Liver (tissue), 9 donors: Measurements from ENCODE around the gene ANAPC13. TPM values are rescaled to one million over a fixed set of nuclear protein-coding genes. Genes with fewer than 3 reads are reported as not detected.

Source experiments
- DNase-seq: peaks from one replicate; pipeline ENCODE4 v3.0.0-alpha.2; 2017; ENCODE audit warnings: low spot score
- H3K27ac ChIP-seq, 2 donors: one replicate each; pipeline ENCODE4 v1.7.0; 2013; ENCODE audit warnings: inconsistent platforms in 2 of 2, low read length in 2 of 2, control low read depth in 1 of 2, low read depth in 1 of 2, mild to moderate bottlenecking in 1 of 2
- H3K27me3 ChIP-seq, 4 donors: one replicate each; pipeline versions ENCODE4 v1.6.1 to v1.7.0; 2013; ENCODE audit warnings: low read length in 3 of 4, inconsistent platforms in 1 of 4, mild to moderate bottlenecking in 1 of 4, moderate library complexity in 1 of 4; ENCODE audit not compliant: control insufficient read depth in 4 of 4, insufficient read depth in 4 of 4
- H3K36me3 ChIP-seq, 4 donors: one replicate each; pipeline versions ENCODE4 v1.6.1 to v1.7.0; 2013; ENCODE audit warnings: low read length in 3 of 4, mild to moderate bottlenecking in 3 of 4, low read depth in 1 of 4, moderate library complexity in 1 of 4; ENCODE audit not compliant: control insufficient read depth in 4 of 4, insufficient read depth in 3 of 4
- H3K4me1 ChIP-seq, 4 donors: one replicate each; pipeline versions ENCODE4 v1.6.1 to v1.7.0; 2013; ENCODE audit warnings: low read length in 3 of 4, mild to moderate bottlenecking in 3 of 4, moderate library complexity in 1 of 4; ENCODE audit not compliant: control insufficient read depth in 4 of 4, insufficient read depth in 4 of 4
- H3K4me3 ChIP-seq, 3 donors: one replicate each; pipeline versions ENCODE4 v1.6.1 to v1.7.0; 2013; ENCODE audit warnings: low read length in 3 of 3, control low read depth in 1 of 3, low read depth in 1 of 3, mild to moderate bottlenecking in 1 of 3
- H3K9ac ChIP-seq, 2 donors: one replicate each; pipeline ENCODE4 v1.7.0; 2013; ENCODE audit warnings: low read length in 2 of 2, mild to moderate bottlenecking in 2 of 2, moderate library complexity in 2 of 2, control low read depth in 1 of 2, low read depth in 1 of 2
- H3K9me3 ChIP-seq, 4 donors: one replicate each; pipeline versions ENCODE4 v1.6.1 to v1.7.0; 2013; ENCODE audit warnings: low read length in 3 of 4; ENCODE audit not compliant: control insufficient read depth in 4 of 4
- ATF3 ChIP-seq: IDR thresholded peaks from 2 replicates; pipeline ENCODE4 v1.6.1; 2016; ENCODE audit warnings: antibody characterized with exemption
- CTCF ChIP-seq: fragments of 150-350 bp; IDR thresholded peaks from 2 replicates; pipeline ENCODE4 v1.5.1; 2017; ENCODE audit warnings: improper control_type of control experiment, low read depth, low read length; ENCODE audit not compliant: missing input control
- EGR1 ChIP-seq, 2 donors: IDR thresholded peaks; 2 replicates each; pipeline ENCODE4 v1.6.1; 2016 to 2018; ENCODE audit warnings: antibody characterized with exemption in 2 of 2, low read depth in 2 of 2
- FOXA1 ChIP-seq: IDR thresholded peaks from 2 replicates; pipeline ENCODE4 v1.6.1; 2016; ENCODE audit warnings: antibody characterized with exemption
- FOXA2 ChIP-seq: IDR thresholded peaks from 2 replicates; pipeline ENCODE4 v1.6.1; 2016; ENCODE audit warnings: antibody characterized with exemption
- GABPA ChIP-seq, 2 donors: IDR thresholded peaks in 1 of 2; conservative IDR thresholded peaks in 1 of 2; 2 replicates each; pipeline ENCODE4 v1.6.1; 2016; ENCODE audit warnings: antibody characterized with exemption in 2 of 2, mild to moderate bottlenecking in 1 of 2, moderate library complexity in 1 of 2
- HNF4A ChIP-seq, 2 donors: conservative IDR thresholded peaks; 2 replicates each; pipeline ENCODE4 v1.6.1; 2016; ENCODE audit warnings: antibody characterized with exemption in 2 of 2, mild to moderate bottlenecking in 2 of 2
- HNF4G ChIP-seq: IDR thresholded peaks from 2 replicates; pipeline ENCODE4 v1.6.1; 2016; ENCODE audit warnings: antibody characterized with exemption
- JUND ChIP-seq, 2 donors: IDR thresholded peaks; 2 replicates each; pipeline ENCODE4 v1.6.1; 2016; ENCODE audit warnings: antibody characterized with exemption in 2 of 2
- MAX ChIP-seq: IDR thresholded peaks from 2 replicates; pipeline ENCODE4 v1.6.1; 2016; ENCODE audit warnings: antibody characterized with exemption
- NR2F2 ChIP-seq: IDR thresholded peaks from 2 replicates; pipeline ENCODE4 v1.6.1; 2016; ENCODE audit warnings: antibody characterized with exemption
- RAD21 ChIP-seq, 2 donors: IDR thresholded peaks; 2 replicates each; pipeline ENCODE4 v1.6.1; 2016; ENCODE audit warnings: antibody characterized with exemption in 2 of 2, mild to moderate bottlenecking in 2 of 2
- REST ChIP-seq: IDR thresholded peaks from 2 replicates; pipeline ENCODE4 v1.6.1; 2016; ENCODE audit warnings: antibody characterized with exemption, mild to moderate bottlenecking
- RXRA ChIP-seq, 2 donors: IDR thresholded peaks; 2 replicates each; pipeline ENCODE4 v1.6.1; 2017 to 2018; ENCODE audit warnings: antibody characterized with exemption in 2 of 2, mild to moderate bottlenecking in 1 of 2
- SP1 ChIP-seq: IDR thresholded peaks from 2 replicates; pipeline ENCODE4 v1.6.1; 2018; ENCODE audit warnings: antibody characterized with exemption, mild to moderate bottlenecking
- TAF1 ChIP-seq: conservative IDR thresholded peaks from 2 replicates; pipeline ENCODE4 v1.6.1; 2016; ENCODE audit warnings: antibody characterized with exemption, mild to moderate bottlenecking
- YY1 ChIP-seq: IDR thresholded peaks from 2 replicates; pipeline ENCODE4 v1.6.1; 2016; ENCODE audit warnings: antibody characterized with exemption, mild to moderate bottlenecking
- ZBTB33 ChIP-seq: IDR thresholded peaks from 2 replicates; pipeline ENCODE4 v1.6.1; 2016; ENCODE audit warnings: antibody characterized with exemption
- WGBS: extraction: QIAGEN DNeasy Blood & Tissue Kit; methylation state at CpG from one replicate; pipeline ENCODE4 v1.1.7; 2013; 5-methylcytosine and 5-hydroxymethylcytosine counted together
- polyA plus RNA-seq, 2 donors: library from polyadenylated mRNA; stranded (reverse) in 1 of 2; unstranded in 1 of 2; fragments of 200-250 nt in 1 of 2; fragments of >200 nt in 1 of 2; fragmentation: Nextera tagmentation in 1 of 2; extraction: Ambion mirVana in 1 of 2; gene quantifications; one replicate each; pipeline versions ENCODE4 v1.2.1 to v1.2.3, GENCODE V29; 2013 to 2015
- total RNA-seq, 2 donors: library from RNA; depleted of rRNA; stranded (reverse); fragments of >200 nt; gene quantifications; one replicate each; pipeline ENCODE4 v1.2.3, GENCODE V29; 2014
- donor health status: healthy.
- donor health status: healthy.
- donor health status: healthy.
- donor health status: healthy.
- donor health status: healthy.

ANAPC13 gene
- total RNA-seq (10 to 100 TPM; 20.9 to 30.2 TPM), polyA plus RNA-seq (10 to 100 TPM; 46.2 to 80.9 TPM)

GRCh38 chr3:134485718-134486576 is at the start of gene ANAPC13, which contains the start of gene CEP63:
TSS of gene ANAPC13 (minus strand) at chr3:134485985. CDS start at chr3:134482904, 3,081 bp downstream.
TSS of gene CEP63 (plus strand) at chr3:134486057. CDS start at chr3:134495321, 9,264 bp downstream.
- peak; percentile 70 for TF ChIP-seq SP1
- no peak for TF ChIP-seq CTCF
- peak; percentile 39 for TF ChIP-seq REST
- no peak for TF ChIP-seq FOXA1
- peak in 1 of 2 donors; percentile 5 for TF ChIP-seq RAD21 (IDR thresholded peaks at IDR 0.05)
- peak; percentile 6 for TF ChIP-seq HNF4G
- peak; percentile 84 for TF ChIP-seq YY1
- TF ChIP-seq RXRA (IDR thresholded peaks at IDR 0.05) = peak; percentile 48 to 56
- peak; percentile 64 for TF ChIP-seq TAF1
- peak; percentile 59 to 91 for TF ChIP-seq GABPA (IDR thresholded peaks at IDR 0.05 in 1 of 2, conservative IDR thresholded peaks at IDR 0.05 in 1 of 2)
- TF ChIP-seq HNF4A (conservative IDR thresholded peaks at IDR 0.05) = peak in 1 of 2 donors; percentile 30
- peak; percentile 25 to 56 for TF ChIP-seq JUND (IDR thresholded peaks at IDR 0.05)
- TF ChIP-seq MAX = peak; percentile 79
- no peak for TF ChIP-seq FOXA2
- peak; percentile 97 to 99 for TF ChIP-seq EGR1 (IDR thresholded peaks at IDR 0.05; ENCODE audit: low read depth in 2 of 2)
- peak; percentile 56 for TF ChIP-seq NR2F2
- peak; percentile 93 for TF ChIP-seq ZBTB33
- TF ChIP-seq ATF3 = peak; percentile 65
- peak within 1 kb of the TSS; percentile 73 to 91 (median 89) for H3K4me3 ChIP-seq
- peak within 1 kb of the TSS; percentile 91 to 95 for H3K9ac ChIP-seq
- peaks cover 3 to 13% (median 8%) of the 10 kb centered on the region in 4 donors for H3K36me3 ChIP-seq
- H3K9me3 ChIP-seq = no peaks in the 10 kb centered on the region
- peak within 1 kb of the TSS; percentile 96 to 100 for H3K27ac ChIP-seq
- under 1% methylated on average over 81 of the region's 81 CpGs for WGBS
- H3K4me1 ChIP-seq = peaks cover 2 to 31% (median 22%) of the 10 kb centered on the region in 4 donors
- H3K27me3 ChIP-seq = no peaks in the 10 kb centered on the region
- peak; percentile 90 for DNase-seq
